Suprapubic skin (tissue), 4 donors: ENCODE results near the gene LRP1B.

ENCODE experiments used
- POLR2A ChIP-seq, 2 donors: fragments of 450-650 bp; IDR thresholded peaks; one replicate each; pipeline ENCODE4 v1.6.1; 2017; ENCODE audit warnings: antibody characterized with exemption in 2 of 2, mild to moderate bottlenecking in 2 of 2, moderate library complexity in 2 of 2
- POLR2AphosphoS5 ChIP-seq, 3 donors: sonication (generic); formaldehyde crosslinking; IDR thresholded peaks; one replicate each; pipeline ENCODE4 v1.6.1; 2017; ENCODE audit warnings: antibody characterized with exemption in 3 of 3
- TF ChIP-seq, protein P1 (sequence below), 2 donors: fragments of 200-600 bp in 1 of 2; fragments of 450-650 bp in 1 of 2; sonication (generic) in 1 of 2; IDR thresholded peaks; one replicate each; pipeline ENCODE4 v1.5.1; 2016 to 2019; ENCODE audit warnings: antibody characterized with exemption in 2 of 2, mild to moderate bottlenecking in 1 of 2, moderate library complexity in 1 of 2

DNA sequence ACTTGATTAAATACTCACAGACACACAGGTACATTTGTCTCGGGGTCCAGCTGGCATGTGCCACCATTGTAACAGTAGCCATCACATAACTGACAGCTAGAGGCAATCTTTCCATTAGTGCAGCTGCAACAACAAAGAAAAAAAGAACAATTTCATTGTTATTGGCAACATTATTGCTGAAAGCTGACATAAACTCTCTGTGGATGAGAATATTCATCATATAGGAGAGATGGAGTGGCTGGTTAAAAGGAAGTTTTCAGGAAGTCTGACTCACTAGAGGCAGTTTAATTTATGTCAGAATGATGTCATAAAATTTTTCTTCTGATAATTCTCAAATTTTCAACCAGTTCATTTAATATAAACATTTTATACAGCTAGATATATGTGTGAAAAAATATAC lies 1860.6 kb downstream of the LRP1B start:
- TF ChIP-seq, protein P1, sequence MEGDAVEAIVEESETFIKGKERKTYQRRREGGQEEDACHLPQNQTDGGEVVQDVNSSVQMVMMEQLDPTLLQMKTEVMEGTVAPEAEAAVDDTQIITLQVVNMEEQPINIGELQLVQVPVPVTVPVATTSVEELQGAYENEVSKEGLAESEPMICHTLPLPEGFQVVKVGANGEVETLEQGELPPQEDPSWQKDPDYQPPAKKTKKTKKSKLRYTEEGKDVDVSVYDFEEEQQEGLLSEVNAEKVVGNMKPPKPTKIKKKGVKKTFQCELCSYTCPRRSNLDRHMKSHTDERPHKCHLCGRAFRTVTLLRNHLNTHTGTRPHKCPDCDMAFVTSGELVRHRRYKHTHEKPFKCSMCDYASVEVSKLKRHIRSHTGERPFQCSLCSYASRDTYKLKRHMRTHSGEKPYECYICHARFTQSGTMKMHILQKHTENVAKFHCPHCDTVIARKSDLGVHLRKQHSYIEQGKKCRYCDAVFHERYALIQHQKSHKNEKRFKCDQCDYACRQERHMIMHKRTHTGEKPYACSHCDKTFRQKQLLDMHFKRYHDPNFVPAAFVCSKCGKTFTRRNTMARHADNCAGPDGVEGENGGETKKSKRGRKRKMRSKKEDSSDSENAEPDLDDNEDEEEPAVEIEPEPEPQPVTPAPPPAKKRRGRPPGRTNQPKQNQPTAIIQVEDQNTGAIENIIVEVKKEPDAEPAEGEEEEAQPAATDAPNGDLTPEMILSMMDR (IDR thresholded peaks at IDR 0.05), result no peak
- no peak for TF ChIP-seq POLR2AphosphoS5 (IDR thresholded peaks at IDR 0.05)
- no peak for TF ChIP-seq POLR2A (IDR thresholded peaks at IDR 0.05)
